Measurements from ENCODE around the gene NTN4. TPM values are rescaled to one million over a fixed set of nuclear protein-coding genes. Genes with fewer than 3 reads are reported as not detected.

The NTN4 gene
- total and polyA plus RNA-seq, 9 donors: 16.0 to 101 (median 54.2) TPM

DNA sequence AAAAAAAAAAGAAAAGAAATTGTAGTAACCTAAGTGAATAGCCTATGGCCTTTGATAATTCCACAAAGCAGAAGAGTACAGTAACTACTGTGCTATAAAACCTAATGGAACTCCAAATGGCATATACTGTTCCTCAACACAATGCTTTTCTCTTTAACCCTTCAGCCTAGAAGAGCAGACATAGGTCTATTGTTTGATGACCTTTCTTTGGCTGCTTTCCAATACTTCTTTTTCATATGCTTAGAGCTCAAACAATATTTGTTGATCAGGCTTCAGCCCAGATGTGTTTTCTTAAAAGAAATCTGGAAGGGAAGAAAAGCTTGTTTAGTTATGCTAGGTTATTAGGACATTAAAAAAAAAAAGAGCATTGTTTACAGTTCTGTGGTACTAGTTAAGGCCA lies 116.4 kb downstream of the NTN4 start:
- no peaks in the 10 kb centered on the region for H3K36me3 ChIP-seq
- no peak for DNase-seq
- TF ChIP-seq EP300 (IDR thresholded peaks at IDR 0.05) (no peak), POLR2A (IDR thresholded peaks at IDR 0.05) (no peak)
- TF ChIP-seq, protein P1, sequence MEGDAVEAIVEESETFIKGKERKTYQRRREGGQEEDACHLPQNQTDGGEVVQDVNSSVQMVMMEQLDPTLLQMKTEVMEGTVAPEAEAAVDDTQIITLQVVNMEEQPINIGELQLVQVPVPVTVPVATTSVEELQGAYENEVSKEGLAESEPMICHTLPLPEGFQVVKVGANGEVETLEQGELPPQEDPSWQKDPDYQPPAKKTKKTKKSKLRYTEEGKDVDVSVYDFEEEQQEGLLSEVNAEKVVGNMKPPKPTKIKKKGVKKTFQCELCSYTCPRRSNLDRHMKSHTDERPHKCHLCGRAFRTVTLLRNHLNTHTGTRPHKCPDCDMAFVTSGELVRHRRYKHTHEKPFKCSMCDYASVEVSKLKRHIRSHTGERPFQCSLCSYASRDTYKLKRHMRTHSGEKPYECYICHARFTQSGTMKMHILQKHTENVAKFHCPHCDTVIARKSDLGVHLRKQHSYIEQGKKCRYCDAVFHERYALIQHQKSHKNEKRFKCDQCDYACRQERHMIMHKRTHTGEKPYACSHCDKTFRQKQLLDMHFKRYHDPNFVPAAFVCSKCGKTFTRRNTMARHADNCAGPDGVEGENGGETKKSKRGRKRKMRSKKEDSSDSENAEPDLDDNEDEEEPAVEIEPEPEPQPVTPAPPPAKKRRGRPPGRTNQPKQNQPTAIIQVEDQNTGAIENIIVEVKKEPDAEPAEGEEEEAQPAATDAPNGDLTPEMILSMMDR (IDR thresholded peaks at IDR 0.05): no peak
- peak overlapping the region in 1 of 2 donors; percentile 0 for H3K27ac ChIP-seq
- no peaks in the 10 kb centered on the region for H3K27me3 ChIP-seq
- peaks cover 7% of the 10 kb centered on the region for H3K4me1 ChIP-seq (ENCODE audit: insufficient read depth)
- no peak overlapping the region for H3K4me3 ChIP-seq
- intact Hi-C loops (cut with DNase I): no loop called here
- no peaks in the 10 kb centered on the region for H3K9me3 ChIP-seq

DNA sequence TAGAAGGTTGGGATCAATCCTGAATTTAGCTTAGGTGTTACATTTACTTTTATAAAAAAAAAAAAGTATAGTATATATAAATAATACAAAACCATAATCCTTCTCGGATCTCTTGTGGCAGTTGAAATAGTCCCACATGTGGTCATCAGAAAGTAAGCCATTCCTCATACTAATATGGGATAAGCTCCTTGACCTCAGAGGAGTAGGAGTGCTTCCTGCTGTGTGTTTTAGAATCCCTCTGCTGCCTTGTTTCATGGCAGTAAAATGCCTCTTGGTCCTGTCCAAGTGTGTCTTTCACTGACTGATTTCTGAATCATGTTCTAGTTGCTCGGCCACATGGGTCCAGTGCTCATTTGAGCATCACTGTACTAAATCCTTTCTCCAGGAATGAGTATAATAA lies 117.0 kb downstream of the NTN4 start:
- no peak overlapping the region for H3K27ac ChIP-seq
- no peaks in the 10 kb centered on the region for H3K9me3 ChIP-seq
- TF ChIP-seq POLR2A (IDR thresholded peaks at IDR 0.05) (no peak), EP300 (IDR thresholded peaks at IDR 0.05) (no peak)
- TF ChIP-seq, protein P1 (IDR thresholded peaks at IDR 0.05): no peak
- no peak for DNase-seq
- peaks cover 7% of the 10 kb centered on the region for H3K4me1 ChIP-seq (ENCODE audit: insufficient read depth)
- intact Hi-C loops (cut with DNase I): no loop called here
- no peaks in the 10 kb centered on the region for H3K36me3 ChIP-seq
- 68 to 73% (median 72%) methylated on average over 2 of the region's 2 CpGs for WGBS, 3 donors
- no peak overlapping the region for H3K4me3 ChIP-seq
- no peaks in the 10 kb centered on the region for H3K27me3 ChIP-seq

GRCh38 chr12:95672166-95672565 lies 118.4 kb downstream of the NTN4 start:
- 95% methylated on average over 21 of the region's 21 CpGs for whole genome bisulfite sequencing, 3 donors

GRCh38 chr12:95671265-95671664 lies 119.3 kb downstream of the NTN4 start:
- H3K4me3 ChIP-seq: no peak overlapping the region
- peaks cover 7% of the 10 kb centered on the region for H3K4me1 ChIP-seq (ENCODE audit: insufficient read depth)
- no peaks in the 10 kb centered on the region for H3K9me3 ChIP-seq
- 83 to 89% (median 89%) methylated on average over 6 of the region's 6 CpGs for WGBS, 3 donors
- no peak overlapping the region for H3K27ac ChIP-seq
- DNase-seq: no peak
- H3K27me3 ChIP-seq: no peaks in the 10 kb centered on the region
- TF ChIP-seq POLR2A (IDR thresholded peaks at IDR 0.05): no peak
- TF ChIP-seq, protein P1 (IDR thresholded peaks at IDR 0.05): no peak
- TF ChIP-seq EP300 (IDR thresholded peaks at IDR 0.05): no peak
- intact Hi-C loops (cut with DNase I): no loop called here
- no peaks in the 10 kb centered on the region for H3K36me3 ChIP-seq

More at GRCh38 chr12:95672166-95672565, 118.4 kb downstream of the NTN4 start:
- DNase-seq: no peak
- no peaks in the 10 kb centered on the region for H3K9me3 ChIP-seq
- no peak overlapping the region for H3K27ac ChIP-seq
- H3K4me3 ChIP-seq: no peak overlapping the region
- intact Hi-C loops (cut with DNase I): no loop called here
- peaks cover 7% of the 10 kb centered on the region for H3K4me1 ChIP-seq (ENCODE audit: insufficient read depth)
- H3K27me3 ChIP-seq: no peaks in the 10 kb centered on the region
- no peaks in the 10 kb centered on the region for H3K36me3 ChIP-seq
- TF ChIP-seq, protein P1 (IDR thresholded peaks at IDR 0.05): no peak
- TF ChIP-seq EP300 (IDR thresholded peaks at IDR 0.05) (no peak), POLR2A (IDR thresholded peaks at IDR 0.05) (no peak)

All from ovary (tissue), 9 donors.